IMR-90 (cell line): Measurements from ENCODE around the gene TARDBP.

Experiments used
- ELK1 ChIP-seq: fragments of 150-350 bp; IDR thresholded peaks from 2 replicates; pipeline ENCODE4 v1.6.1; 2016; ENCODE audit warnings: low read depth, mild to moderate bottlenecking, low read length, moderate library complexity, borderline replicate concordance
- MXI1 ChIP-seq: IDR thresholded peaks from 2 replicates; pipeline ENCODE4 v1.6.1; 2012; ENCODE audit warnings: low read depth, mild to moderate bottlenecking, low read length, moderate library complexity, borderline replicate concordance
- POLR2A ChIP-seq: IDR thresholded peaks from 2 replicates; pipeline ENCODE4 v1.6.1; 2012; ENCODE audit warnings: mild to moderate bottlenecking, low read depth, low read length
- USF2 ChIP-seq: fragments of 150-350 bp; IDR thresholded peaks from 2 replicates; pipeline ENCODE4 v1.6.1; 2017; ENCODE audit warnings: mild to moderate bottlenecking, antibody characterized with exemption, low read length, low read depth

- TF ChIP-seq POLR2A, result no peak
- no peak for TF ChIP-seq MXI1
- TF ChIP-seq ELK1, result no peak
- TF ChIP-seq USF2, result no peak
Observed at GRCh38 chr1:11023201-11023600, 10.7 kb downstream of the TARDBP start.
